COLO668 (cell line): ENCODE results near the gene ADAMTS19.

Experiments
- DNase-seq: peaks from one replicate; lab custom pipeline; 2025; ENCODE audit not compliant: unreplicated experiment; lab: John Stamatoyannopoulos, UW

ADAMTS19 gene

DNA sequence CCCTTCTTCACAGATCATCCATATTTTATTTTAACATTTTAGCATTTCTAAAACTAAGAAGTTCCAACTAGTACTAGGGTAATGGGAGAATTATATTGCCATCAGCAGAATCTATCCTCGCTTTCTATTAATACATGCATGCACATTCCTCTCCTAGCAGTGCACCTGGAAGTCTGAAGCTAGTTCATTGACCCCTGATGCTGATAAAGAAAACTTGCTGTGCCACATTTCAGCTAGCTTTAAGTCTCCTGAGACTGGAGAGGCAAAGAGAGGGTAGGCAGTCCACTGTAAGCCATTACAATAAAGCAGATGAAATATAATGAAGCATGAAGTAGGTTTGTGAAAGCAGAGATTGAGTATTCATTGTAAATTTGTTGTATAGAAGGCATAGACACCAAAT is 303.6 kb downstream of the ADAMTS19 start:
- no peak for DNase-seq

DNA sequence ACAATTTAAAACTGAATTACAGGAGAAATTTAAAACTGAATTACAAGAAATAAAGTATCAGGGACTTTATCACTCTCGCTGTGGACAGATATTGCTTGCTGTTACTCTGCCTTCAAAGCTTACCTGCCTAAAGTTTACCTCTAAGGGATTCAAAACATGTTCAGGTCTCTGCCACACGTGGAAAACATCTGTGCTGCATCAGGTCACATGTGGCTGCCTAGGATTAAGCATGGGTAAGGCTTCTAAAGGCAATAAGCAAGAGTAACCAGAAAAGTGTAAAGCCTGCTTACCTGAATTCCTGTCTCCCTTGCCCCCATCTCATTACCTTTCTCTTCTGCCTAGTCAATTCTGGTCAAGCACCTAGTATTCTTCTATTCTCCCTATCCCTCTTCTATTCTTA is 306.7 kb downstream of the ADAMTS19 start:
- no peak for DNase-seq

GRCh38 chr5:129767927-129768380 is 307.9 kb downstream of the ADAMTS19 start:
- DNase-seq = peak; percentile 43

DNA sequence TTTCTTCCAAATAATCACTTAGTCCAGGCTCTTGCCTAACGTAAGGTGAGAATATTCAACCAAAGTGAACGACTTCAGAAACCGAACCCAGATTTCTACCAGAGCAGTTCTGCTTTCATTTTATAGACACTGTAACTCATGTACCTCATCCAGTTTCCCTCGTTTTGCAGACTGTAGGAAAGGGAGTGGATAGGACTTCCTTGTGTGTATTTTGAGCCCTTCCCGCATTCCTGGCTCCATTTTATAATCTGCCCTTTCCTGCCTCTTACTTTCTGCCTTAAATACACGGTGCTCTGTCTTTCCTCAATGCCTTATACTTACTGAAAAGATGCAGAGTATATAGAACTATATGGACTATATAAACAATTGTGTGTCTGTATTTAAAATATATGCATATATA is 308.6 kb downstream of the ADAMTS19 start:
- no peak for DNase-seq

DNA sequence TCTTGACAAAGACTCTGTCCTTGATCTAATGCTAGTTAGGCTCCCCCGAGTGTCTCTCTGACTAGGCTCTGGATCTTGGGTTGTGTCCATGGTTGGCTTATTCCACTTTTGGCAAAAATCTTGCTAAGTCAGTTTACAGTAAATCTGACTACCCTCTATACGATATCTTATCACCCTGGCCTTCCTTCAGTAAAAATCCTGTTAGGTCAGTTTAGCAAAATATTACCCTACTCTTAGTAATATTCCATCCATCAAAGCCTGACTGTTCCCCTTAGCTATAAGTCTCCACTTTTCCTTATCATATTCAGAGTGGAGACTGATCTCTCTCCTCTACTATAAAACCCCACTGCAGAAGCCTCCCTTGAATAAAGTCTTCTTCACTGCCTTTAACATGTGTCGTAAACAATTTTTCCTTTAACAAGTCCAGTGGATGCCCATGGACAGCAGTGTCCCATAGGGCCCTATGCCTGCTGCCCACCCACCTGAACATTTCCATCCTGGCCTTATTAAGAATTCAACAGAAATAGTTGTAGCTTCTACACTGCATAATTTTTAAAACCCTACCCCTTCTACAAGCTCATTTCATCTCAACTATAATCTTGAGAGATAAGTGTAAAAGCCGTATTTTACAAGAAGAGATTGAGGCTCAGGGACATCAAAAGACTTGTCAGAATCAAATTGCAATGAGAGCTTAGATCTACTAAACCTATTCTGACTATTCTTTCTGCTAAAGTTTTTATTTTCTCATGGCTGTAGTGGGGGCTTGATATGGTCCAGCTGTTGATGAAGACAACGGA is 310.1 kb downstream of the ADAMTS19 start:
- no peak for DNase-seq

- DNase-seq = peak; percentile 5
Observed at GRCh38 chr5:129771058-129771838, 311.1 kb downstream of the ADAMTS19 start.

GRCh38 chr5:129773376-129773775 is 313.3 kb downstream of the ADAMTS19 start:
- no peak for DNase-seq

DNA sequence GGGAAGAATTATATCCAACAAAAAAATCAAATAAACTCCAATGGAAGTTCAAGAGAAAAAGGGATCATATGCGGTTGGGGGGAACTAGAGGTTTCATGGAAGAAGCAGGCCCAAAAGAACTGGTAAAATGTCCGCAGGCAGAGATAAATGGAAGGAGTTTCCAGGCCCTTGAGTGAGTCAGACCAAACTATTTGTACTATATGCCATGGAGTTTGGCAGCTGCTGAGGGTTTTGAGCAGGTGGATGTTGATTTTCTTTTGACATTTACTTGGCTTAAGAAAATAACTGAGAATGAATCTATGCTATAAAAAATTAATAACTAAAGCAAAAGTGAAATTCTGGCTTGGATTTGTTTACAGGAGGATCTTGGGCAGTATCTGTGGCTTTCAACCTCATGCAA is 321.5 kb downstream of the ADAMTS19 start:
- no peak for DNase-seq
